ENCODE measurements around the gene PCDH17.

GRCh38 chr13:57716295-57716694 is 84.8 kb downstream of the PCDH17 start:
- TF ChIP-seq REST (IDR thresholded peaks at IDR 0.05; ENCODE audit: low read depth) (no peak), YY1 (IDR thresholded peaks at IDR 0.05; ENCODE audit: low read depth) (no peak), CREB1 (IDR thresholded peaks at IDR 0.05; ENCODE audit: low read depth) (no peak), NFIC (IDR thresholded peaks at IDR 0.05) (no peak)
